Gastroesophageal sphincter (tissue), 4 donors: ENCODE results near the gene SCAF4. TPM values are rescaled to one million over a fixed set of nuclear protein-coding genes. Genes with fewer than 3 reads are reported as not detected.
A peak's percentile ranks its signal among the peaks of the same experiment; 100 is the strongest.

ENCODE experiments used
- ATAC-seq: fragments of 150-250 bp; one replicate; pipeline ENCODE4 v1.9.1; 2016; ENCODE audit warnings: mild to moderate bottlenecking, moderate library complexity
- H3K27ac ChIP-seq, 4 donors: fragments of 200-600 bp; sonication (generic) in 3 of 4; 1 replicate in 3 of 4; 2 replicates in 1 of 4; pipeline ENCODE4 v1.5.1; 2016 to 2019
- H3K27me3 ChIP-seq: fragments of 200-600 bp; sonication (generic); one replicate; pipeline ENCODE4 v1.5.1; 2019
- H3K36me3 ChIP-seq, 2 donors: fragments of 200-600 bp; sonication (generic); one replicate each; pipeline ENCODE4 v1.5.1; 2019; ENCODE audit warnings: control low read depth in 1 of 2
- H3K4me1 ChIP-seq, 3 donors: fragments of 200-600 bp; sonication (generic); 1 replicate in 2 of 3; 2 replicates in 1 of 3; pipeline ENCODE4 v1.5.1; 2016 to 2019; ENCODE audit warnings: control low read depth in 2 of 3
- H3K4me3 ChIP-seq, 2 donors: fragments of 200-600 bp; sonication (generic); one replicate each; pipeline ENCODE4 v1.5.1; 2019; ENCODE audit warnings: mild to moderate bottlenecking in 1 of 2, moderate library complexity in 1 of 2
- H3K9me3 ChIP-seq, 3 donors: fragments of 200-600 bp; sonication (generic); one replicate each; pipeline ENCODE4 v1.5.1; 2017 to 2019; ENCODE audit warnings: control low read depth in 2 of 3
- EP300 ChIP-seq: sonication (generic); formaldehyde crosslinking; IDR thresholded peaks from one replicate; pipeline ENCODE4 v1.6.1; 2017; ENCODE audit warnings: antibody characterized with exemption, mild to moderate bottlenecking
- POLR2A ChIP-seq, 2 donors: fragments of 450-650 bp; IDR thresholded peaks; one replicate each; pipeline ENCODE4 v1.6.1; 2017; ENCODE audit warnings: antibody characterized with exemption in 2 of 2, mild to moderate bottlenecking in 2 of 2, moderate library complexity in 1 of 2
- POLR2AphosphoS5 ChIP-seq: sonication (generic); formaldehyde crosslinking; IDR thresholded peaks from one replicate; pipeline ENCODE4 v1.6.1; 2017; ENCODE audit warnings: antibody characterized with exemption
- WGBS, 2 donors: methylation state at CpG; one replicate each; pipeline ENCODE4 v1.1.5; 2018; ENCODE audit warnings: low coverage in 1 of 2; 5-methylcytosine and 5-hydroxymethylcytosine counted together
- total RNA-seq, 4 donors: library from RNA; depleted of rRNA; stranded (reverse); fragments of >200 nt; gene quantifications; one replicate each; pipeline ENCODE4 v1.1.0, GENCODE V29; 2016
- TF ChIP-seq, protein P1 (sequence below), 4 experiments: fragments of 200-600 bp in 2 of 4; fragments of 450-650 bp in 2 of 4; sonication (generic) in 1 of 4; IDR thresholded peaks; one replicate each; pipeline ENCODE4 v1.5.1; 2017 to 2019; ENCODE audit warnings: antibody characterized with exemption in 4 of 4, mild to moderate bottlenecking in 2 of 4, moderate library complexity in 2 of 4

Gene SCAF4
- total RNA-seq, 4 donors from 2014 or later, result 10.7 to 19.9 (median 16.1) TPM

DNA sequence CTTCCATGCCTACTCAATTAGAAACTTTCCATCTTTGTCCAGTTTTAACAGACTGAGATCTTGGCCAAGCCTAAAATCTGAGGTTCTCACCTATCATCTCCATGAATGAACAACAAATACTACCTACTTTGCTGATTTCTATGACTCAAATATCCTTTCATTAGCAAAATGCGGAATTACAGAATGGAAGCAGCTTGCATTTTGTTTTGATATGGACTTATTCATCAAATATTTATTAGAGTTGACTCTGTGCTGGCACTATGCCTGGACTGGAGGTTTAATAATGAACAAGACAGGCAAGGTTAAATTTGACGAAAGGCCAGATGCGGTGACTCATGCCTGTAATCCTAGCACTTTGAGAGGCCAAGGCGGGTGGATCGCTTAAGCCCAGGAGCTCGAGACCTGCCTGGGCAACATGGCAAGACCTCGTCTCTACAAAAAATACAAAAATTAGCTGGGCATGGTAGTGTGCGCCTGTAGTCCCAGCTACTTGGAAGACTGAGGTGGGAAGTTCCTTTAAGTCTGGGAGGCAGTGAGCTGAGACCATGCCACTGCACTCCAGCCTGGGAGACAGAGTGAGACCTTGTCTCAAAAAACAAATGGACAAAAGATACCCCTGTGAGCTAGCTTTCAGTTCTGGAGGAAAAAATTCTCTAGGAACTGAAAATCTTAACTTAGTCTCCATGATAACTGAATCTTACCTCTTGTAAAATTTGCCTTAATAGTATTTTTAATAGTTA lies 101.8 kb downstream of the SCAF4 start:
- WGBS, 2 donors, result 16 to 27% methylated on average over 6 of the region's 8 CpGs
- H3K9me3 ChIP-seq, result no peaks in the 10 kb centered on the region
- no peak overlapping the region for H3K4me3 ChIP-seq
- H3K27me3 ChIP-seq, result no peaks in the 10 kb centered on the region
- ATAC-seq, result no peak
- no peak overlapping the region for H3K27ac ChIP-seq
- TF ChIP-seq POLR2AphosphoS5, result peak; percentile 22
- TF ChIP-seq, protein P1, sequence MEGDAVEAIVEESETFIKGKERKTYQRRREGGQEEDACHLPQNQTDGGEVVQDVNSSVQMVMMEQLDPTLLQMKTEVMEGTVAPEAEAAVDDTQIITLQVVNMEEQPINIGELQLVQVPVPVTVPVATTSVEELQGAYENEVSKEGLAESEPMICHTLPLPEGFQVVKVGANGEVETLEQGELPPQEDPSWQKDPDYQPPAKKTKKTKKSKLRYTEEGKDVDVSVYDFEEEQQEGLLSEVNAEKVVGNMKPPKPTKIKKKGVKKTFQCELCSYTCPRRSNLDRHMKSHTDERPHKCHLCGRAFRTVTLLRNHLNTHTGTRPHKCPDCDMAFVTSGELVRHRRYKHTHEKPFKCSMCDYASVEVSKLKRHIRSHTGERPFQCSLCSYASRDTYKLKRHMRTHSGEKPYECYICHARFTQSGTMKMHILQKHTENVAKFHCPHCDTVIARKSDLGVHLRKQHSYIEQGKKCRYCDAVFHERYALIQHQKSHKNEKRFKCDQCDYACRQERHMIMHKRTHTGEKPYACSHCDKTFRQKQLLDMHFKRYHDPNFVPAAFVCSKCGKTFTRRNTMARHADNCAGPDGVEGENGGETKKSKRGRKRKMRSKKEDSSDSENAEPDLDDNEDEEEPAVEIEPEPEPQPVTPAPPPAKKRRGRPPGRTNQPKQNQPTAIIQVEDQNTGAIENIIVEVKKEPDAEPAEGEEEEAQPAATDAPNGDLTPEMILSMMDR (IDR thresholded peaks at IDR 0.05), result no peak
- no peaks in the 10 kb centered on the region for H3K36me3 ChIP-seq
- peaks cover 0 to 9% (median 0%) of the 10 kb centered on the region in 3 donors for H3K4me1 ChIP-seq

DNA sequence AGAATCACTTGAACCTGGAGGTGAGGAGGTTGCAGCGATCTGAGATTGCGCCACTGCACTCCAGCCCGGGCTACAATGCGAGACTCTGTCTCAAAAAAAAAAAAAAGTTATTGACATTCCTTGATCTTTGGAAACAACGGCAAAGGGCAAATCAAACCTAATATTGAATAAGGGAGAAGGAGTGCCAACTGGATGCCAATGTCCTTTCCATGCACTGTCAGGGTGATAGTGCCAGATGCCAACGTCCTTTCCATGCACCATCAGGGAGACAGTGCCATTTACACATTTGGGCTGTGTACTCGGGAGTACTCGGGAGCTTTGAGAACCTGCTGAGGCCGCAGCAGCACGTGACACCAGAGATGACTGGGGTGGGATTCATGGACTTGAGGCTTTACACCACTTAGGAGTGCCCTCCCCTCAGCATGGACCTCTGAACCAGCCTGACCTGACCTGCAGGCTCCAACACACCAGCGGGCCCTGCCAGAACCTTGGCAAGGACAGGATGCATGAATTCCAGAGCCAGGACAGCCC lies 106.9 kb downstream of the SCAF4 start:
- Histone ChIP-seq H3K27ac (no peak overlapping the region), H3K4me1 (peaks cover 0 to 2% (median 0%) of the 10 kb centered on the region in 3 donors), H3K4me3 (no peak overlapping the region), H3K9me3 (no peaks in the 10 kb centered on the region), H3K27me3 (no peaks in the 10 kb centered on the region), H3K36me3 (no peaks in the 10 kb centered on the region)
- ATAC-seq, result no peak
- TF ChIP-seq POLR2A (IDR thresholded peaks at IDR 0.05), result no peak
- TF ChIP-seq, protein P1 (IDR thresholded peaks at IDR 0.05), result no peak
- no peak for TF ChIP-seq EP300
- no peak for TF ChIP-seq POLR2AphosphoS5
- 83 to 92% methylated on average over 6 to 9 of the region's 11 CpGs for WGBS, 2 donors

DNA sequence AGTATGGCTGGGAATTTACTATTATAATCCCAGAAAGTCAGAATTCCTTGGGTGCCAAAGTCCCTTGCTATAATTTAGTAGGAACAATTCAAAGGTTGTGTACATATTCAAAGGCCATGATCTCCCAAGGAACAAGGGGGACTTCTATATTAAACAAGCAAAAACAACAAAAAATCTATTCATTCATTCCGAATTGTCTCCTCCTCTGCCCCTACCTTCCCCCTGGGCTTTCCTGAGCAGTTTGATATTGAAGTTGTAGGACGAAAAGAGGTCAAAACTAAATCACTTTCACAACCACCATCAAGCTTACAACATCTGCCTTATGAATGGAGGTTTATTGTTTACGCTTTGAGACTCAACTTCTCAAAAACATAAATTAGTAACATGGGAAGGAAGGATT lies 107.7 kb downstream of the SCAF4 start:
- ATAC-seq, result no peak
- no peak for TF ChIP-seq POLR2A (IDR thresholded peaks at IDR 0.05)
- no peak for TF ChIP-seq EP300
- TF ChIP-seq, protein P1 (IDR thresholded peaks at IDR 0.05), result no peak
- TF ChIP-seq POLR2AphosphoS5, result no peak
- Histone ChIP-seq H3K27me3 (no peaks in the 10 kb centered on the region), H3K9me3 (peaks cover 0 to 4% (median 0%) of the 10 kb centered on the region in 3 donors), H3K27ac (no peak overlapping the region), H3K4me3 (no peak overlapping the region), H3K4me1 (no peaks in the 10 kb centered on the region), H3K36me3 (no peaks in the 10 kb centered on the region)
- 77 to 96% methylated on average over 3 of the region's 3 CpGs for WGBS, 2 donors

DNA sequence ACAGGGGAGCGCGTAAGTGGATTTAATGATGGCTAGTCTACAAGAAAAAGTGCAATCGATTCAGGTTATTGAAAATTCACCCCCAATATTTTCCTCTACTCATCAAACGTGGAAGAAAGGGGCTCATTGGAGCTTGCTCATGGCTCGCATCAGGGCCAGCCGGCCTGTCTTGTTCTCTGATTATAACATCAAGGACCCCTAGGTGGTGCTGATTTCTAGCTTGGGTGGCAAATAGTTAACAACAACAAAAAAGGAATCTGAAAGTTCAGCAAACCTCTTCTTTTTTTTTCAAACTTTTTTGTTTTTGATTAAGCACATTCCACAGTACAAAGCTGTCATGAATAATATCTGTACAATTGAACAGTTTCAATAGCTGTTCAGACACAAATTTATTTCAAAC lies 108.3 kb downstream of the SCAF4 start:
- TF ChIP-seq POLR2A (IDR thresholded peaks at IDR 0.05) (no peak), EP300 (no peak), POLR2AphosphoS5 (no peak)
- TF ChIP-seq, protein P1 (IDR thresholded peaks at IDR 0.05), result no peak
- ATAC-seq, result no peak
- no peak overlapping the region for H3K27ac ChIP-seq
- WGBS, 2 donors, result 77 to 83% methylated on average over 6 of the region's 6 CpGs
- H3K36me3 ChIP-seq, result no peaks in the 10 kb centered on the region
- H3K27me3 ChIP-seq, result no peaks in the 10 kb centered on the region
- H3K9me3 ChIP-seq, result peaks cover 0 to 6% (median 0%) of the 10 kb centered on the region in 3 donors
- no peaks in the 10 kb centered on the region for H3K4me1 ChIP-seq
- H3K4me3 ChIP-seq, result no peak overlapping the region

- 56 to 60% methylated on average over 3 of the region's 3 CpGs for WGBS, 2 donors
- Histone ChIP-seq H3K27me3 (no peaks in the 10 kb centered on the region), H3K36me3 (no peaks in the 10 kb centered on the region), H3K27ac (no peak overlapping the region), H3K4me1 (no peaks in the 10 kb centered on the region), H3K4me3 (no peak overlapping the region), H3K9me3 (peaks cover 0 to 6% (median 0%) of the 10 kb centered on the region in 3 donors)
- no peak for TF ChIP-seq POLR2AphosphoS5
- TF ChIP-seq POLR2A (IDR thresholded peaks at IDR 0.05), result no peak
- TF ChIP-seq, protein P1 (IDR thresholded peaks at IDR 0.05), result no peak
- TF ChIP-seq EP300, result no peak
- no peak for ATAC-seq
These were observed 109.5 kb downstream of the SCAF4 start for GRCh38 chr21:31622397-31622796.
